HepG2 (cell line): ENCODE data around the gene PPY. TPM values are rescaled to one million over a fixed set of nuclear protein-coding genes. Genes with fewer than 3 reads are reported as not detected.

Experiments
- HOXA3 ChIP-seq: sonication (generic); formaldehyde crosslinking; IDR thresholded peaks from 2 replicates; pipeline ENCODE4 v1.5.0; 2020; ENCODE audit warnings: missing genetic modification reagents
- MIER2 ChIP-seq: IDR thresholded peaks from 2 replicates; pipeline ENCODE4 v1.6.1; 2016; ENCODE audit warnings: missing biosample characterization, missing genetic modification reagents
- PCBP1 ChIP-seq: fragments of 200-400 bp; formaldehyde crosslinking; IDR thresholded peaks from 2 replicates; pipeline ENCODE4 v1.6.1; 2017; ENCODE audit warnings: mild to moderate bottlenecking, low read depth, low read length, borderline replicate concordance
- polyA plus RNA-seq, 8 experiments: library from polyadenylated mRNA; depleted of rRNA in 3 of 8; stranded (reverse) in 7 of 8; unstranded in 1 of 8; fragments of >200 nt; fragmentation: Illumina TruSeq in 4 of 8; extraction: Trizol in 4 of 8; gene quantifications; 2 replicates each; pipeline versions ENCODE4 v1.2.1 to v1.2.3, GENCODE V29; 2011 to 2016; ENCODE audit warnings: low read depth in 4 of 8, missing spikeins in 1 of 8, mixed read lengths in 1 of 8; ENCODE audit not compliant: insufficient read depth in 1 of 8
- total RNA-seq, 5 experiments: library from RNA; depleted of rRNA; stranded (reverse); fragments of >200 nt; fragmentation: Illumina TruSeq; extraction: Trizol; gene quantifications; 2 replicates each; pipeline ENCODE4 v1.2.3, GENCODE V29; 2016; ENCODE audit warnings: low read depth in 1 of 5
- TF ChIP-seq, protein P1 (sequence below), 2 experiments: IDR thresholded peaks; 2 replicates each; pipeline ENCODE4 v1.6.1; 2011 to 2012; ENCODE audit warnings: low read length in 2 of 2, borderline replicate concordance in 1 of 2, low read depth in 1 of 2, mild to moderate bottlenecking in 1 of 2, moderate library complexity in 1 of 2
- TF ChIP-seq, protein P2 (sequence below): sonication (generic); formaldehyde crosslinking; IDR thresholded peaks from one replicate; pipeline ENCODE4 v1.5.1; 2020; ENCODE audit warnings: mild to moderate bottlenecking, missing genetic modification reagents; ENCODE audit errors: not compliant biosample characterization

Gene PPY
- total and polyA plus RNA-seq, 2 of the 13 experiments (the other 11 are each of a cell fraction or from before 2014, with no cell fraction given) = not detected

DNA sequence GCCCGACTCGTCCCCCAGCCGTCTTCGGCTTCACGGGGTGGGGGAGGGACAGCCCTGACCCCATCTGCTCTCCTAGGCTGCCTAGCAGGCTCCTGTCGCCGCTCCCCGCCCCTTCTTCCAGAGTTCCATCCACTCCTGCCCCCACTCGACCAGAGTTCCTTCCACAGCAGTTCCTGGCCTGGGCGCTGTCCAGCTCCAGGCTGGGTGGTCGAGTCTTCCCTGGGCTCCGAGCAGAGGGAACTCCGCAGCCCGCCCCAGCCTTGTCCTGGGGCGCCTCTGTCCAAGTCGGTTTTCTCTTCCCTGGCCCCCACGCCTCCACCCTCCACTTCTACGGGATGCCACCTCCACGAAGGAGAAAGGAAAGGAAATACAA lies 10.1 kb upstream of the PPY start (continued):
- TF ChIP-seq, protein P1, sequence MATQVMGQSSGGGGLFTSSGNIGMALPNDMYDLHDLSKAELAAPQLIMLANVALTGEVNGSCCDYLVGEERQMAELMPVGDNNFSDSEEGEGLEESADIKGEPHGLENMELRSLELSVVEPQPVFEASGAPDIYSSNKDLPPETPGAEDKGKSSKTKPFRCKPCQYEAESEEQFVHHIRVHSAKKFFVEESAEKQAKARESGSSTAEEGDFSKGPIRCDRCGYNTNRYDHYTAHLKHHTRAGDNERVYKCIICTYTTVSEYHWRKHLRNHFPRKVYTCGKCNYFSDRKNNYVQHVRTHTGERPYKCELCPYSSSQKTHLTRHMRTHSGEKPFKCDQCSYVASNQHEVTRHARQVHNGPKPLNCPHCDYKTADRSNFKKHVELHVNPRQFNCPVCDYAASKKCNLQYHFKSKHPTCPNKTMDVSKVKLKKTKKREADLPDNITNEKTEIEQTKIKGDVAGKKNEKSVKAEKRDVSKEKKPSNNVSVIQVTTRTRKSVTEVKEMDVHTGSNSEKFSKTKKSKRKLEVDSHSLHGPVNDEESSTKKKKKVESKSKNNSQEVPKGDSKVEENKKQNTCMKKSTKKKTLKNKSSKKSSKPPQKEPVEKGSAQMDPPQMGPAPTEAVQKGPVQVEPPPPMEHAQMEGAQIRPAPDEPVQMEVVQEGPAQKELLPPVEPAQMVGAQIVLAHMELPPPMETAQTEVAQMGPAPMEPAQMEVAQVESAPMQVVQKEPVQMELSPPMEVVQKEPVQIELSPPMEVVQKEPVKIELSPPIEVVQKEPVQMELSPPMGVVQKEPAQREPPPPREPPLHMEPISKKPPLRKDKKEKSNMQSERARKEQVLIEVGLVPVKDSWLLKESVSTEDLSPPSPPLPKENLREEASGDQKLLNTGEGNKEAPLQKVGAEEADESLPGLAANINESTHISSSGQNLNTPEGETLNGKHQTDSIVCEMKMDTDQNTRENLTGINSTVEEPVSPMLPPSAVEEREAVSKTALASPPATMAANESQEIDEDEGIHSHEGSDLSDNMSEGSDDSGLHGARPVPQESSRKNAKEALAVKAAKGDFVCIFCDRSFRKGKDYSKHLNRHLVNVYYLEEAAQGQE (IDR thresholded peaks at IDR 0.05; ENCODE audit: borderline replicate concordance in 1 of 2, low read depth in 1 of 2, low read length in 2 of 2) = peak; percentile 38 to 86
- TF ChIP-seq PCBP1 (0 out of 2 replicates have a peak, but pooled peaks have one; percentile 46), MIER2 (CRISPR knock-in tag) (0 out of 2 replicates have a peak, but pooled peaks have one; percentile 55), HOXA3 (CRISPR knock-in tag) (no peak)
- TF ChIP-seq, protein P2, sequence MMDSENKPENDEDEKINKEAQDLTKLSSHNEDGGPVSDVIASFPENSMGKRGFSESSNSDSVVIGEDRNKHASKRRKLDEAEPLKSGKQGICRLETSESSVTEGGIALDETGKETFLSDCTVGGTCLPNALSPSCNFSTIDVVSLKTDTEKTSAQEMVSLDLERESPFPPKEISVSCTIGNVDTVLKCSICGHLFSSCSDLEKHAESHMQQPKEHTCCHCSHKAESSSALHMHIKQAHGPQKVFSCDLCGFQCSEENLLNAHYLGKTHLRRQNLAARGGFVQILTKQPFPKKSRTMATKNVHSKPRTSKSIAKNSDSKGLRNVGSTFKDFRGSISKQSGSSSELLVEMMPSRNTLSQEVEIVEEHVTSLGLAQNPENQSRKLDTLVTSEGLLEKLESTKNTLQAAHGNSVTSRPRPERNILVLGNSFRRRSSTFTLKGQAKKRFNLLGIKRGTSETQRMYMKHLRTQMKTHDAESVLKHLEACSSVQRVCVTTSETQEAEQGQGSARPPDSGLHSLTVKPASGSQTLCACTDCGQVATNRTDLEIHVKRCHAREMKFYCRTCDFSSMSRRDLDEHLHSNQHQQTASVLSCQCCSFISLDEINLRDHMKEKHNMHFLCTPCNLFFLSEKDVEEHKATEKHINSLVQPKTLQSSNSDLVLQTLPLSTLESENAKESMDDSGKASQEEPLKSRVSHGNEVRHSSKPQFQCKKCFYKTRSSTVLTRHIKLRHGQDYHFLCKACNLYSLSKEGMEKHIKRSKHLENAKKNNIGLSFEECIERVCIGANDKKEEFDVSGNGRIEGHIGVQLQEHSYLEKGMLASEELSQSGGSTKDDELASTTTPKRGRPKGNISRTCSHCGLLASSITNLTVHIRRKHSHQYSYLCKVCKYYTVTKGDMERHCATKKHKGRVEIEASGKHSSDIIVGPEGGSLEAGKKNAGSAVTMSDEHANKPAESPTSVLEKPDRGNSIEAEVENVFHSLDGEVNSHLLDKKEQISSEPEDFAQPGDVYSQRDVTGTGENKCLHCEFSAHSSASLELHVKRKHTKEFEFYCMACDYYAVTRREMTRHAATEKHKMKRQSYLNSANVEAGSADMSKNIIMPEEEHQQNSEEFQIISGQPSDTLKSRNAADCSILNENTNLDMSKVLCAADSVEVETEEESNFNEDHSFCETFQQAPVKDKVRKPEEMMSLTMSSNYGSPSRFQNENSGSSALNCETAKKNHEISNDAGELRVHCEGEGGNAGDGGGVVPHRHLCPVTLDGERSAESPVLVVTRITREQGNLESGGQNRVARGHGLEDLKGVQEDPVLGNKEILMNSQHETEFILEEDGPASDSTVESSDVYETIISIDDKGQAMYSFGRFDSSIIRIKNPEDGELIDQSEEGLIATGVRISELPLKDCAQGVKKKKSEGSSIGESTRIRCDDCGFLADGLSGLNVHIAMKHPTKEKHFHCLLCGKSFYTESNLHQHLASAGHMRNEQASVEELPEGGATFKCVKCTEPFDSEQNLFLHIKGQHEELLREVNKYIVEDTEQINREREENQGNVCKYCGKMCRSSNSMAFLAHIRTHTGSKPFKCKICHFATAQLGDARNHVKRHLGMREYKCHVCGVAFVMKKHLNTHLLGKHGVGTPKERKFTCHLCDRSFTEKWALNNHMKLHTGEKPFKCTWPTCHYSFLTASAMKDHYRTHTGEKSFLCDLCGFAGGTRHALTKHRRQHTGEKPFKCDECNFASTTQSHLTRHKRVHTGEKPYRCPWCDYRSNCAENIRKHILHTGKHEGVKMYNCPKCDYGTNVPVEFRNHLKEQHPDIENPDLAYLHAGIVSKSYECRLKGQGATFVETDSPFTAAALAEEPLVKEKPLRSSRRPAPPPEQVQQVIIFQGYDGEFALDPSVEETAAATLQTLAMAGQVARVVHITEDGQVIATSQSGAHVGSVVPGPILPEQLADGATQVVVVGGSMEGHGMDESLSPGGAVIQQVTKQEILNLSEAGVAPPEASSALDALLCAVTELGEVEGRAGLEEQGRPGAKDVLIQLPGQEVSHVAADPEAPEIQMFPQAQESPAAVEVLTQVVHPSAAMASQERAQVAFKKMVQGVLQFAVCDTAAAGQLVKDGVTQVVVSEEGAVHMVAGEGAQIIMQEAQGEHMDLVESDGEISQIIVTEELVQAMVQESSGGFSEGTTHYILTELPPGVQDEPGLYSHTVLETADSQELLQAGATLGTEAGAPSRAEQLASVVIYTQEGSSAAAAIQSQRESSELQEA (CRISPR knock-in tag) = no peak
